M059J (cell line): ENCODE data around the gene COL4A2. TPM values are rescaled to one million over a fixed set of nuclear protein-coding genes. Genes with fewer than 3 reads are reported as not detected.
A peak's percentile ranks its signal among the peaks of the same experiment; 100 is the strongest.

Experiments
- DNase-seq: peaks from one replicate; pipeline ENCODE4 v3.0.0-alpha.2; 2012; ENCODE audit warnings: low read depth
- total RNA-seq: library from RNA; depleted of rRNA; stranded (reverse); fragments of >200 nt; shearing (Covaris generic); gene quantifications from 2 replicates; pipeline ENCODE4 v1.2.3, GENCODE V29; 2014

COL4A2 gene
- total RNA-seq, 1 experiment from 2014 or later: 205 TPM

DNA sequence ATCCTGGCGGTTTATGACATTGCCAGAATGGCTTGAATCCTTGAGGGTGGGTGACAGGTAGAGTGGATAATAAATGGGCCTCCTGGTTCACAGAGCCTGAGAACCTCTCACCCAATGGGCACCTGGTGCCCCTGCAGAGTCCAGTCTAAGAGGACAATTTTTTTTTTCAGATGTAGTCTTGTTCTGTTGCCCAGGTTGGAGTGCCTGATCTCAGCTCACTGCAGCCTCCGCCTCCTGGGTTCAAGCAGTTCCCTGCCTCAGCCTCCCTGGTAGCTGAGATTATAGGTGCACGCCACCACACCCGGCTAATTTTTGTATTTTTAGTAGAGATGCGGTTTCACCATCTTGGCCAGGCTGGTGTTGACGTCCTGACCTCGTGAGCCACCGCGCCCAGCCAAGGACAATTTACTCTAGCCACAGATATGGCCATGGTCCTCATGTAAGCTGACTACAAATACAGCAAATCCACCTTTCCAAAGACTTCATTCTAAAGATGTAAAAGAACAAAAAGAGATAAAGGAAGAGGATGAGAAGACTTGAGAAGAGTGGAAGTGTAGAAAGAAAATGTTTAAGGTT lies 33.0 kb downstream of the COL4A2 start:
- no peak for DNase-seq

DNA sequence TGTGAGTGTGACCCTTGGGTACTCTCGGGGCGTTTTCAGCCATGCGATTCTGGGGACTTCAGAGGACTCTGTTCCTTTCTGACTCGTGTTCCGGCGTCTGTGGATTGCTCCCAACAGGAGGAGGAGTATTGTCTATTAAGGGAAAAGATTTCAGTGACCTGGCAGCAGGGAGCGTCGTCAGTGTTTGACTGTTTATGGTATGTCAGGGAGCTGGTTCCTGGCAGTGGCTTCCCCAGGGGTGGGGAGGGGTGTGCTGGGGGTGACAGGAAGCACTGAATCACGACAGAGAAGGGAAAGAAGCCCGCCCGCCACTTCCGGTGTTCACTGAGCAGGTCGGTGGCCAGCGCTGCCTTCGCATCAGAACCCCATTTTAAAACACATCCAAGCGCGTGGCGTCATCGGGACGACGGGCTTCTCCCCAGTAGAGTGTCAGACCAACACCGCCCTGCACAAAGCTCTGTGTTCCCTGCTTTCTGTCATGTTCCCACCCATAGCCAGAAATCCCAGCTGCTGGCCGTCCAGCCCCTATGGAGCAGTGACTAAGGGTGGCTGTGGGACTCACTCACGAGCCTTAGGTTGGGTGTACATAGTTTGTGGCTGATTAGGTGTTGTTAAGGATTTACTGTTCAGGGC lies 33.8 kb downstream of the COL4A2 start:
- DNase-seq: no peak

- no peak for DNase-seq
Measured at GRCh38 chr13:110341445-110342244, 34.6 kb downstream of the COL4A2 start.

DNA sequence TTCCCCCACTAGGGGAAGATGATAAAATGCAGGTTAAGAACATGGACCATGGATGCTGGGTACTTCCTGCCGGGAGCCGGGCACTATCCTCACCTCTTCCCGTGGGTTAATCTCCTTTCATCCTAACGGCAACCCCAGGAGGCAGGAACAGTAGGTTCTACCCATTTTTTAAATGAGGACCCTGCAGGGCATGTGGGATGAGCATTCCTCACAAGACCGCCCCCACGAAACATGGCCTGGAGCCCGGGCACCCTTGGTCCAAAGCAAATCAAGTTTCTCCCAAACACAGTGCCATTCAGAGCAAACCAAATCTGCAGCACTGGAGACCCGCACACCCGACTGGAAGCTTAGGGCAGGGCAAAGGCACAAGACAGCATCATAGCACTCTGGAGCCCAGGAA lies 35.4 kb downstream of the COL4A2 start:
- no peak for DNase-seq

GRCh38 chr13:110343241-110343865 lies 36.3 kb downstream of the COL4A2 start:
- no peak for DNase-seq

GRCh38 chr13:110344320-110344719 lies 37.2 kb downstream of the COL4A2 start:
- no peak for DNase-seq

DNA sequence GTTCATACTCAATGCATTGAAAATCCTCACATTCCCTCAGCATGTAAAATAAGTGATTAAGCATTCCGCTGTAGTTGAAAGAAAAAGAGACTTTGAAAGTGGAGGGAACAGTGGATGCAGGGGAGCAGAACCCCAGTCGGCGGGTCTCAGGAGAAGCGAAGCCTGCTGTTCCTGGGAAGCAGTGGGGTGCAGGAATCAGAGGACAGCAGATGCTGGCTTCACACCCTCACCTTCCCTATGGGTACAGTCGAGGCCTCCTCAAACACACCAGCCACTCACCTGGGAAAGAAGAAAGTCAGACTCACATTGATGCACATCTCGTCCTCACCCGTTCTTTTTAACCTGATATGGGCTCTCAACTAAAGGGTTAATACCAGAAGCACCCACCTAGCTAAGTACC lies 38.2 kb downstream of the COL4A2 start:
- no peak for DNase-seq

- DNase-seq: no peak
Measured at GRCh38 chr13:110345701-110346100, 38.6 kb downstream of the COL4A2 start.

DNA sequence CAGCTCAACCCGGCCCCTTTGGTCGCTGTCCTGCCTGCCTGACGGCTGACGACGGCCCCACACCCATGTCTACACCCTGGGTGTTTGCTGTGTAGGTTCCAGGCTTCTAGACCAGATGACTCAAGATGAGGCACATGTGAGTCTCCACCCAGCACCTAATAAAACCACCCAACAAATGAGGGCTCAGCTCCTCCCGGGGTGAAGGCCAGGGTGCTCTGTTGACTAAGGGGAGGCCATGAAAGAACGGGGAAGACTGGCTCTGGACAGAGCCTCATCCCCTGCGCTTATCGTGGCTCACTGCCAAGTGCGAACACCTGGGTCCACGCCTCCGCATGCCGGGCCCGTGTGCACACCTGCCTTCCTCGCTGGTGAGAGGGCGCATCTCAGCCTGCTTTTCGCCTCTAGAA lies 39.6 kb downstream of the COL4A2 start:
- no peak for DNase-seq

DNA sequence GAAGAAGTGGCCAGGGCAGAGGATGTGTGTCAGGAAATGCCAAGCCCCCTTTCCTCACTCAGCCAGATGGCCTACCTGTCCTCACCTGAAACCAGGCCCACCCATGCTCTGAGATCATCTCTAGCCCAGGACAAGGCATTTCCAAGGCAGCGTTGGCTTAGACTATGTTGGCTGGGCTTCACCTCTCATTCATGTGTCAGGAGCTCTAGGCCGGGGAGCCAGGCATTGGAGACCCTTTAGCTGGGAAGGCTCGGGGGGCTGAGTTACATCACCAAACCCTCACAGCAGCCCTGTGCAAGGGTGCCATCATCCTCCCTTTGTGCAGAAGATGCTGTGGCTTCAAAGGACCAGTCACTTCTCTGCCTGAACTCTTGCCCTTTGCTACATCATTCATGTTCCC lies 40.0 kb downstream of the COL4A2 start:
- no peak for DNase-seq

DNA sequence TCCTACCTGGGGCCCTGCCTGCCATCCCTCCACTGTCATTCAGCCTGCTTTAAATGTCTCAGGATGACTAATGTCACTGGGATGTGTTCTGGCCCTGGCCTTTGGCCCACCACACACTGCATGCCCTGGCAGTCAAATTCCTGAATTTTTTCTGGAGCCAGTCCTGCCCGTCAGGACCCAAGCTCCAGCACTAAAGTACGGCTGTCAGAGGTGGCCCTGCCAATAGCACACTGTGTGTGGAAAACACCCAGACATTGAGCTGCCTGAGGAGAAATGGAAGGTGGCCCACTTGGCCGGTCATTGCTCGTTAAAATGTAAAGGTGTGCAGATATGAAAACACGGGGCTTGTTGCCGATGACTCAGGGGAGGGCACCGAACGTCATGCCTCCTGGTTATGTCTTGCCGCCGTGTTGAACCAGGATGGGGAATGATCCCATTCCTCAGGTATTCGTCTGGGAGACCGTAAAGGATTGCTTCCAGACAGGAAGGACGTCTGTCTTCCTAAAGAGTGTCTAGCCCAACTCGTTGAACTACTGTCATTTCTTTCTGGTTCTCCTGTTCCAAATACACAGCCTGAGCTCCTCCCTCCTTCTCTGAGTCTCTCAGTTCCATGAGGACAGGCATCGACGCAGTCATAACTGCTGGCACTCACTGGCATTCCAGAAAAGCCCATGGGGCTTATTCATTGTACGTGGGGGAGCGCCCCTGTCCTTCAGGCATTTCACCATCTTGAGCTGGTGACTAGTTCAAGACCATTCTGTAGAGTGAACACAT lies 40.6 kb downstream of the COL4A2 start:
- DNase-seq: peak; percentile 93

DNA sequence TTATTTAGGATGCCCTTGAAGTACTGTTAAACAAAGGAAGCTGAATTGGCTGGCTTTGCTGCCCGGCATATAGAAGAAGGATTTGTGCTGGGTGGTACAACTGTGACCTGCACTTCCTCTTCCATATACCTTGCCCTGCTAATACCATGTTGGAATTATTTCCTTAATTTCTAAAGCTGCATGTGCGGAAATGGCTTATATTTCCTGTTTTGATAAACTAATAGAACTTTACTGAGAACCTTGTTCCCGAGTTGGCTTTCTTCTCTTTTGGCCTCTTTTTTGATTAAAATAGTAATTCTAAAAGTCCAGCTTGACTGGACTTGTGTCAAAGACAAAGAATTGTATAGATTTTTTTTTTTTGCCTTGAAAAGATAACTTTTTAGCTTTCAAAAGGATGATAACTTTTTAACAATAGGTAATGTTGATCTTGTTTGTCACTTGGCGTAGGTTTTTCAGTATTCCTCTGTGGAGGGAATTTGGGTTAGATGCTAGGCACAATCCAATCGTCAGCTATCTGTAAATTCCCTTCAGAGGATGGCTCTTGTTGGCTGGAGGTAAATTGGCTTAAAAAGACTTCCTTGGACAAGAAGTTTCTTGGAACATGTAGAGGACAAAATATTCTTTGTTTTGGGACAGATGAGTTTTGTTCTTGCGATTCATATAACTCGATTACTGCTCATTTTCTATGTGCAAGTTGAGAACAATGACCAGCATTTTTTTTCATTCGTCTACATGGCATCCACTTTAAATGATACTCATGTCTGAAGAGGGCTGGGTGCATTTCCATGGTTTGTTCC lies 41.4 kb downstream of the COL4A2 start:
- DNase-seq: no peak

DNA sequence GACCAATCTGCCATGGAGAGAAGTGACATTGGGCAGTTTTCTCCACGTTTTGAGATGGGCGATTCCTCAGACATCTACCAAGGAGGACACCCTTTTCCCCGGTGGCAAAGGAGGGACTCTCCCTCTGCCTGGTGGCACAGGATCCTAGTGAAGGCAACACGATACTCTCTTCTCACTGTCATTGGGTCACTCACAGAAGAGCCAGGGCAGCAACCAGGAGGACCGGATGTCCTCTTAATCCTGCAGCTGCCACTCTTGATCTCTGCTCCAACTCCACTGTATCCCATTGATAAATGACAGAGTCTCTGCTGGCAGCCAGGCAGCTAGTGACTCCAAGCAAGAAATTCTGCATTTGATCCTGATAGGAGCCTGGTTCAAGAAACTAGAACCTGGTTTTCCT lies 42.2 kb downstream of the COL4A2 start:
- DNase-seq: no peak

GRCh38 chr13:110350049-110350448 lies 43.0 kb downstream of the COL4A2 start:
- no peak for DNase-seq

GRCh38 chr13:110350509-110350908 lies 43.4 kb downstream of the COL4A2 start:
- DNase-seq: no peak

DNA sequence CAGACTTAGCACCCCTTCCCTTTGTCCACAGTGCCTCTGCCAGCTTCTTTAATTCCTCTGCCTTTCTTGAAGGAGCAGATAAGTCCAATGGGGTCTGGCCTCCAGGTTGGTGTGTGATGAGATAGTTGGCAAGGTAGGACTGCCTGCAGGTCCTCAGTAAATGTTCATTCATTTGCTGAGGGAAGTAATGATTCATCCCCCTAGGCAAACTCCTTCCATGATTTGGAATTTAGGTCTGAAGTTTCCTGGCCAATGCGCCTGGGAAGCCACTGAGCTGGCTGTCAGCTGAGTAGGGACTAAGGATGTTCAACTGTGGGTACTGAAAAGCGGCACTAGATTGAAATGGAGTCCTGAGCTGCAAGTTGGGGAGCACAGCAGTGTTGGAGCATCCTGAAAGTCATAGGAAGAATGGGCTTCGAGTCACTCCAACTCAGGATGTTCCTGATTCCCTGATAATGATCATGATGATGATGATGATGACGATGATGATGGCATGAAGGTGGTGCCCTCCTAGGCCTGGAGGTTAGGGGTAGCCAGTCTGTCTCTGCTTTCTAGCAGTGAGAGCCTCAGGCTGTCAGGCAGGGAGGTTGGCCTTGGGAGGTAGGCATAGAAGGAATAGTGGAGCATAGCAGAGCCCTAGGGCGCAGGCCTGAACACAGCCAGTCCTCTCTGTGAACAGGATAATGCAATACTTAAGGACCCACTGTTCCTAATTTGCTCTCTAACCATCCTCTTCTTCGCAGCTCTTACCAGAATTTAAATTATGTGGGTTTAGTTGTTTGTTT lies 44.7 kb downstream of the COL4A2 start:
- peak; percentile 30 for DNase-seq

DNA sequence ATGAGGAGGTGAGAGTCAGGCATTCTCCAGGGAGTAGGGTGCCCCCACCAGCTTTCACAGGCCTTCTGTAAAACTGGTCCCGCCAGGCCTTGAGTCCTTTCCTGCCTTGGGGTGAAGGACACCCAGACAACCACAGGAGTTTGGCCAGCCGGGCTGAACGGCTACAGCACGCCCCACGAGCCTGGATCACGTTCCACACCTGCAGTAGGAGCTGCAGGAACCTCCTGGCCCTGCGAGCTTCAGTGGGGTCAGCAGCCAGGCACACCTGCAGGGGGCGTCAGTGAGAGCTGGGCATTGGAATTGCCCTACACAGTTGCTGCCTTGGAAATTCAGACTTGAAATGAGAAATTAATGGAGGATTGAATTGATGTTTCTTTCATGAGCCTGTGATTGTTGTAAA lies 45.7 kb downstream of the COL4A2 start:
- no peak for DNase-seq

DNA sequence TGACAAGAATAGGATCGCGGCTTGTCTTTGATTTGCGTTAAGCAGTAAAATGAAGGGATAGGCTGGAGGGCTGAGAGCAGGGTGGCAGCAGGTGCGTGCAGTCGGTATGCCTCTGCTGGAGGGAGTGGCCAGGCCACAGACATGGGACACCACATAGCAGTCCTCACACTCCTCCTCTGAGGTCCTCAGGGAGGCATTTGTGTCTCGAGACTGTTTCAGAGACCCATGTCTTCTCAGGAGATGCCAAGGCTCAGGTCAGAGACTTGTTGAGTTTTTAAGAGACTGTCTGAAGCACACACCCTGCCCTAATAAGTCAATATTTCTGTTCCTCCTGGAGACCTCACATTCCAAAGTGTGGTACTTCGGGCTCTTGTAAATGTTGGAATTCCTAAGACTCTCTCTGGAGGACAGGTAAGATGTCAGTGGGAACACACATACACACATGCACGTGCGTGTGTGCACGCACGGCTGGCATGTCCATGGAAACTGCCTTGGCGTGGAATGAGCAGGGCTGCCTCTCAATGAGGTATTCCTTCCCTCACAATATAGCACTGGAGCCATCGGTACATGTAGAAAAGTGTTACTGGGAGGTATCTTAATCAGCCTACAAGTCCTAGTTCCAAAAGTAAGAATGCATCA lies 46.4 kb downstream of the COL4A2 start:
- DNase-seq: no peak

DNA sequence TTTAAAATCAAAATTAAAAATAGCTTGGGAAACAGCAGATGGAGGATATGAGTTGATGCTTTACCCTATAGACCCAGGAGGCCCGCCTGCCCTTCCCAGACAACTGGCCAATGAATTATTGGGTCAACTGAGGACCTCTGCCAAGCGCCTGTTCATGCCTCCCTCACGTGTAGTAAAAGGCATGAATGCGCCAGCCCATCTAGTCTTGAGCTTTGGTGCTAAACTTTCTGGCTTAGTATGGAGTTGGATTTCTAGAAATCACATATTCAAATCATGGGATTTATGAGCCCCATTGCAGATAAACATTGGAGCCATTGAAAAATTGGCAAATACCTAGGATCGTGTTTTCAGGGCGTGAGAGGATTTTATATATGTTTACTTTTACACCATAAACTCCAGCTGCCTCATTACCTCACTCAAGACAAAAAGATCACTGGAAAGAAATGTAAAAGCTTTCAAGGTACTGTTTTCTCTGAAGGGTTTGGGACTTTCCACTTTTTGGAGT lies 47.1 kb downstream of the COL4A2 start:
- DNase-seq: no peak
